ENCODE data around the gene SLC7A9.

- TF ChIP-seq CTCF (IDR thresholded peaks at IDR 0.05; ENCODE audit: extremely low read depth in 1 of 2, insufficient read depth in 1 of 2, low read depth in 1 of 2, low read length in 2 of 2) (no peak), POLR2A (IDR thresholded peaks at IDR 0.05; ENCODE audit: low read depth, low read length) (no peak), GATA2 (IDR thresholded peaks at IDR 0.05; ENCODE audit: insufficient read depth, insufficient read length, low read depth, low read length) (no peak)
Observed at GRCh38 chr19:32812571-32812970, 57.0 kb downstream of the SLC7A9 start.
